ENCODE measurements around the gene RECK.

RECK gene

DNA sequence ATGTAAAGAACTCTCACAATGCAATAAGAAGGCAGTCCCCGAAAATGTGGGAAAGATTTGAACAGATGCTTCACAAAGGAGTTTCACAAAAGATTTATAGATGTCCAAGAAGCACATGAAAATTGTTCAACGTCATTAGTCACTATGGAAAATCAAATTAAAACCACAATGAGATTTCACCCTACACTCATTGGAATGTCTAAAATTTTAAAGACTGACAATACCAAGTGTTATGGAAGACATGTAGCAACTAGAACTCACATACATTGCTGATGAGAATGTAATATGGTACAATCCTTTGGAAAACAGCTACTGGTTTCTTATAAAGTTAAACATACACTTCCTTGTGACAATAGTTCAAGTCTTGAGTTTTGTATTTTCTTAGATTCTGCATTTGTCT, 11.0 kb upstream of the RECK start:
- DNase-seq (ENCODE audit: low read depth in 2 of 2, low spot score in 1 of 2): no peak

DNA sequence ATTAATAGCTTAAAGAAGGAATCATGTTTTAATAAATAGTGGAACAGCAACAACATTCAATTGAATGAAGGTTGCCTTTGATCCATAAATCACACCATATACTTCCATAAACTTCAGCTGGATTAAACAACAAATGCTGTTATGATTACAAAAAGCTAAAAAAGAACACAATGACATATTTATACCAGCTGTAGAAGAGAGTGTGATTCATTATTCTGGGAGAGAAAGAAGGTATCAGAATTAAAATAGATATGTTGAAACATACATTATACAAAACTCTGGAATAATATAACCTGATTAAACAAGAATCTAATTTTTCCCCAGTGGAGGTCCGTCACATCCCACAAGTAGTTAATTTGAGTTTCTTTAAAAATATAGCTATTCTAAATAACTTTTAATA, 7.5 kb upstream of the RECK start:
- no peak for DNase-seq (ENCODE audit: low read depth in 2 of 2, low spot score in 1 of 2)

DNA sequence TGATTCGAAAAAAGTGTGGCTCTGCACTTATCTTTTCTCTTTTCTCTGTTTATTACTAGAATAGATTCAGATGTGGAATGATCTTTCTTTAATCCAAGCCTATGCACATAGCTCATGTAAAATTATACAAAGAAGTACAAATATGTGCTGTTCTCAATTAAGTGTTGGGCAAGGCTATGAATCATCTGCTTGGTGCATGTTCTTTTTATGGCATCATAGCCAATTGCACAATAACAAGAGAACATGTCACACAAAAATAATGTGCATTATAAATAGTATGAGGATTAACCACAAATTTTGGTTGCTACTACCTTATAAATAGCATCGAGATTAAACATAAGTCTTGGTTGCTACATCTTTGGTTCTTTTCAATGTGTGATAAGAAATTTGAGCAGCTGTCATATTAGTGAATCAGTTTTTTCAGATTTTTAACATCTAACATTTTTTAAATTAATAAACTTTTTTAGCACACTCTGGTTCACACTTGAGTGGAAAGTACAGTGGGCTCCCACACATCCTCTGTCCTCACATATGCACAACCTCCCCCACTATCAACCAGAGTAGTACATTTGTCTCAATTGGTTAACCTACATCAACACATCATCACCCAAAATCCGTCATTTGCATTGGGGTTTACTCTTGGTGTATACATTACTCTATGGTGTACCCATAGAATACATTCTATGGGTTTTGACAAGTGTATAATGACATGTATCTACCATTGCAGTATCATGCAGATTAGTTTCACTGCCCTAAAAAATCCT, 6.8 kb upstream of the RECK start:
- no peak for DNase-seq (ENCODE audit: low read depth in 2 of 2, low spot score in 1 of 2)

DNA sequence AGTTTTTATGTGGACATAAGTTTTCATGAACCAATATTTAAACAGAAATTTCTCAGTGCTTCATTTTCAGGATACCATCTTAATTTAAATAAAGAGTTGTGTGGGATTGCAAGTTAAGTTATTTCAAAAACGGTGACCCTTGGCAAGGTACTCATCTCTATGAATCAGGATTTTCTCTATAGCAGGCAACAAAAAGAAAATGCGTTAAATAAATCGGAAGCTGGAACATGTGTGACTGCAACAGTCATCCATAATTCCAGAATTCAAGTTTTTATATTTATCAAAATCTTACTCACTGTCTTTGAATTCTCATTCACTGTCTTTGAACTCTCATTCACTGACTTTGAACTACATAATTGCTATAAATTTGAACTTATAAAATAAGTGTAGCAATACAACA, 5.8 kb upstream of the RECK start:
- DNase-seq (ENCODE audit: low read depth in 2 of 2, low spot score in 1 of 2): no peak

DNA sequence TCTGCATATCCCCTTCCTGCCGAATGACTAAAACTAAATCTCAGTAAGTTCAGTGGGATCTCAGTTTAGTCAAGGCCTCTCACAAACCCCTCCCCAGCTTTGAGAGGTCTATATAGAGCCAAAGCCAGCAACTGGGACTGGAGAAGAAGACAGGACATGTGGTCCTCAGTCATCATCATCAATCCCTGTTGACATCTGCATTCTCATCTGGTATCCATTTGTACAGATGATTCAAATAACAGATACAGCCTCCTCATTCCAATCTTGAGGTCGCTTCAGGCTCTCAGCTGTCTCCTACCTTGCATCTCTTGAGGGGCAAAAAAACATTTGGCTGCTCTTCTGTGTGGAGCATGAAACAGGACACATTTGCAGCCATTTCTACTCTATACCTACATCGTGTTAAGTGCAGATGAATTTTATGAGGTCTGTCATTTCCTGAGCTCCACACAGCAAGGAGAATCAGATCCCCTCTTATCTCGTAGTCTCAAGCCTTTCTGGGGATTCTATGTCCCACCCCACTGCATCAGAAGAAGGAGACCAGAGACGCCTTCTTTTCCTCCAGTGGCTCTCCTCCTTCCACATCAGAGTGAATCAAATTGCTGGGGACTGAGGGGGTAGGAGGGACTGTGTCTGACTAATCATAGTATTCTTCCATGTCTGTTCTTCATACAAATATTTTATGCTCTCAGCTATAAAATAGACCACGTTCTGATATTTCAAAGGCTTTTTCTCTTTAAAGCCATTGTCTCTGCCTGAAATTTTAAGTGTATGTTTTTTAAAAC, 4.7 kb upstream of the RECK start:
- no peak for DNase-seq (ENCODE audit: low read depth in 2 of 2, low spot score in 1 of 2)

DNA sequence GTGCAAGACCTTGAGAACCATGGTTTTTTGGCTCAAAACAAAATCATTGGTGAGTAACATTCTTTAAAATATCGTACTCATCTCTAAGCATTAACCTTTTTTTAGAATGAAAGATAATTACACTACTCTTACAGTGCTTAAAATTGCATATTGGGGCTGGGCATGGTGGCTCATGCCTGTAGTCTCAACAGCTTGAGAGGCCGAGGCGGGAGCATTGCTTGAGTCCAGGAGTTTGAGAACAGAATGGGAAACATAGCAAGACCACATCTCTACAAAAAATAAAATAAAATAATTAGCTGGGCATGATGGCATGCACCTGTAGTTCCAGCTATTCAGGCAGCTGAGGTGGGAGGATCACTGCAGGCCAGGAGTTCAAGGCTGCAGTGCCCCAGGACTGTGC, 2.9 kb upstream of the RECK start:
- DNase-seq (ENCODE audit: low read depth in 2 of 2, low spot score in 1 of 2): no peak

DNA sequence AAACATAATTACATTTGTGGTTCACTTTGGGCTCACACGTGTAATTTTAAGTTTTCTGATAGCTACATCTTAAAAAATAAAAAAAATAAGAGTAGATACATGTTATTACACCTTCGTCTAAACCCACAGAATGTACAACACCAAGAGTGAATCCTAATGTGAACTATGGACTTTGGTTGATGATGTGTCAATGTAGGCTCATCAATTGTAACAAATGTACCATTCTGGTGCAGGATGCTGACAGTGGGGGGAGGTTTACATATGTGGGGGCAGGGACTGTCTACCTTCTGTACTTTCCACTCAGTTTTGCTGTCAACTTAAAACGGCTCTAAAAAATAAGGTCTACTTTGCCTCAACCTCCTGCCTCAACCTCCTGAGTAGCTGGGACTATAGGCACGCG, 2.5 kb upstream of the RECK start:
- no peak for DNase-seq (ENCODE audit: low read depth in 2 of 2, low spot score in 1 of 2)

DNA sequence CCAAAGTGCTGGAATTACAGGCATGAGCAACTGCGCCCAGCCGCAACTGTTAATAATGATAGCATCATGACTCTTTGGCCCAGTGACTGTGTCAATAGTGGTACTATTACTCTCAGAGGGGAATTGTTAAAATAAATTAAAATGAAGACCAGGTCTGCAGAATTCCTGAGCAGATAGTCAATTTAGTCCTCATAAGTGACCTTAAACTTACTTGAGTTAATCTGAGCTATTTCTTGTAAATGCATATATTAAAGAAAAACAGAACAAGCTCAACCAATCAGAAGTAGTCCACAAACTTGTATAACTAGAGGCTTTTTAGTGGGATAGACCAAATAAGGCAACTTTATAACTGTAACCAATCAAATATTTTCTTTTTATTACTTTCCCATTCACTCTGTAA, 1.7 kb upstream of the RECK start:
- DNase-seq (ENCODE audit: low read depth in 2 of 2, low spot score in 1 of 2): no peak

DNA sequence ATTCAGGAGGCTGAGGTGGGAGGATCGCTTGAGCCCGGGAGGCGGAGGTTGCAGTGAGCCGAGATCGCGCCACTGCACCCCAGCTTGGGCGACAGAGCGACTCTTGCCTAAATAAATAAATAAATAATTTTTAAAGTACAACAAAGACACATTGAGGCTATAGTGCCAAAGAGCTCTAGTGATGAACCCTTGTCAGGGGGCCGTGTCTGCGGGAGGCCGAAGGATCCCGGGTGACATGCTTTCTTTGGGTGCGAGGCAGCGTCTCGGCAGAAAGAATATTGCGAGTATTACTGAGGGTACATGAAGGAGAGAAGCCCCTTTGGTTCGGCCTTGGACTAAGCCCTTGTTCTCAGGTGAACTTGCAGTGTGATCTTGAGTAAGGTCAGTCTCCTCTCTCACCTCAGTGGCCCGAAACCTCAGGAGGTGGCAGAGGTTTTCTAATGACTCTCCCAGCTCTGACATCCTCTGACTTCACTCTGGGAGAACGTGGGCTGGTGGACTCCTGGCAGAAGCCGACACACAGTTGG, 397 bp upstream of the RECK start:
- DNase-seq (ENCODE audit: low read depth in 2 of 2, low spot score in 1 of 2): no peak

DNA sequence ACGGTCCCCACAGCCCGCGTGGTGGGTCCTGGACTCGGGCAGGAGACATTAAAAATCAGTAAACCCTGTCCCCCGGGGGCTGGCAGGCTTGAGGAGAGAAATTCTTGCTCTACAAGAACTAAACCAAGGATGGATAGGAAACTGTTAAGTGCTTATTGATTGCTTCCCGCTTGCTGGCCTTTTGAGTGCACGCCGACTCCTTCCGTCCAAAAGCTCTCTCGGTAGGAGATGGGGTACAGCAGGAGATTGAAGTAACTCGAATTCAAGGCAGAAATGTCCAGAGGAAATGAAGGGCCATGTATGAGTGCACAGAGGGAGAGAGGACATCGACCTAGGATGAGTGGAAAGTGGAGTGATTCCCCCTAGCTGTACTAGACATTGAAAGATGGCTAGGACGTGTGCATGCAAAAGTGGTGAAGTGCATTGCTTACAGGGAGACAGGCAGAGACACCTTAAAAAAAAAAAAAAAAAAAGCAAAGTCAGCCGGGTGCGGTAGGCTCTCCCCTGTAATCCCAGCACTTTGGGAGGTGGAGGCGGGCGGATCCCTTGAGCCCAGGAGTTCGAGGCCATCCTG, 923 bp downstream of the RECK start:
- no peak for DNase-seq (ENCODE audit: low read depth in 2 of 2, low spot score in 1 of 2)

DNA sequence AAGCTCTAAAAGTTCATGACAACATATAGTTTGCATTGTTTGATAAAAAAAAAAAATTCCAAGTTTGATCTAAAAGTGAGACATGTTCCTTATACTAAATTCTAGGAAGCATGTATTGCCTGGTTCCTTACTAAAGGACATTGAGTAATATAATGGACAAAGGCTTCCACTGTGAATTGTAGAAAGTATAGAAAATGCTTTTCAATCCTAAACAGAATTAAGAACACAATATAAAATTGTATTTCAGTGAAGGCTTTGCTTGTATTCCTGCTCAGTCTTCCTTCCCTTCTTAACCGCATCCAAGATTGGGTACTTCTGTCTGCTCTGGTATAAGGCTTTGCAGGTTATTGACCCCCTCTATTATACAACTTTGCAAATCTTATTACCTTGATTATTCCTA, 2.4 kb downstream of the RECK start:
- no peak for DNase-seq (ENCODE audit: low read depth in 2 of 2, low spot score in 1 of 2)

DNA sequence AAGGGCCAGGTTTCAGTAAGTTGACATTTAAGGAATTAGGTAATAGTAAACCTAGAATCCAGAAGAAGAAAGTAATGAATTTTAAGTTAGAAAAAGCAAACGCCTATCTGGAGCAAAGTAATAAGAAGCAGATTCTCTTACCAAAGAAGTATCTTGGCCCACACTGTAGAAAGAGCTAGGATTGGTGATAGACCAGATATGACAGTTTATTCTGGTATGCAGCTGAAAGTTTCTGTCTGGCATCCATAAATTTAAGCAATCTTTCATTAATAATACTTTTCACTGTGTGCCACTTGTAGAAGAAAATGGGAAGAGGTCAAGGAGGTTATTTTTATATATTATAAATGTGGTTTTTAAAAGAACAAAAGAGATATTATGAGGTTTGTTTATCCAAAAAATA, 3.0 kb downstream of the RECK start:
- no peak for DNase-seq (ENCODE audit: low read depth in 2 of 2, low spot score in 1 of 2)

DNA sequence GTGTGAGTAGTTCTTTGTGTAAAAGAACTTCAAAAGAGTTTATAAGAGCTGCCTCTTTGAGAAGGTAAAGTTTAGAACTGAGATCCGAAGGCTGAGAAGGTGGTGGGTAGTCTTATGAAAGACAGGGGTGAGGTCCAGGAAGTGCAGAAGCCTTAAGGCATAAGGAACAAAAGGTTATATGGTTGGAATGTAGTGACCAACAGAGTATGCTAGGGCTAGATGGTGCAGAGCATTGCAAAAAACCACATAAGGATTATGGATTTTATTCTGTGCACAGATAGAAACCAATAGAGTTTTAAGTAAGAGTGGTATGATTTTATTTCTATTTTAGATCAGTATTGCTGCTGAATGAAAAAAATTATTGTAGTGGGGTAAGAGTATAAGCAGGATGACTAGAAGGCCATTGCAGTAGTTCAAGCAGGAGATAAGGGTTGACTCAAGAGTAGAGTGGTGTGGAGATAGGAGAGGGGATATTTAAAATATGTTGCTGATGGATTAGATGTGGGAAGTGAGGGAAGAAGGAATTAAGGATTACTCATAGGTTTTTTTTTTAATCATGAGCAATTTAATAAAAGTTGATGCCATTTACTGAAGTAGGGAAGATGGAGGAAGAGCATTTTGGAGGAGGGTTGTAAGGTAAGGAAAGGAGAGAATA, 3.7 kb downstream of the RECK start:
- DNase-seq (ENCODE audit: low read depth in 2 of 2, low spot score in 1 of 2): no peak

DNA sequence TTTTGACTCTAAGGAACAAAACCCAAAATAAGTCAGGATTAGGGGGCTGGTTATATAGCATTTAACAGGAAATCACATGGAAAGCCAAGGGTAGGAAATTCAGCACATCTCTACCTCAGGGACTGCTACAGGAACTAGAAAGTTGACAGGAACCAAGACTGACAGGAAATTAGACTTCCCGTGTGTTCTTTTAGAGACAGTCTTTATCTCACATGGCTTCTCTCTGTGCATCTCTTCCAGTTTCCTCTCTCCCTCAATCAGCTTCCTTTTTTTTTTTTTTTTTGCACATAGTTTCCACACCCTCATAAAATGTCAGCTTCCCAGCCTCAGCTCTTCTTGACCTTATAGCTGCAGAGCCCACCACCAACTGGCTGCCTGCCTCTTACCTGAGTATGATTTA, 4.8 kb downstream of the RECK start:
- DNase-seq (ENCODE audit: low read depth in 2 of 2, low spot score in 1 of 2): no peak

DNA sequence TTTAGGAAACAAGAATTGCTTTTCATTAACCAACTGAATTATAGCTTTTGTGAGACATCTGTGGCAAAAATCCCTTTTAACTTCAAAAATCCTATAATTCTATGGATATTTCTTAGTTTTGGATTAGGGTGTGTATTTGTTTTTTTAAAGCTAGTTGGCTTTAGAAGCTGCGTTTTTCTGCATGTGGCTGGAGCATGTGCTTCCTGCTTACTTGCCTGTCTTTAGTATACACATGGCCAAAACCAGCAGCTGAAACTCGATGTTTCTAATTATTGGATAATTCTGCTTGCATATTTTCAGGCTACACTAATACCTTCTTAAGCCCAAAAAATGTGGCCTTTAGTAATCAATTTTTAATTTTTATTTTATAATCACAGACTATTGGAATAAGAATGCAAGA, 8.9 kb downstream of the RECK start:
- no peak for DNase-seq (ENCODE audit: low read depth in 2 of 2, low spot score in 1 of 2)

DNA sequence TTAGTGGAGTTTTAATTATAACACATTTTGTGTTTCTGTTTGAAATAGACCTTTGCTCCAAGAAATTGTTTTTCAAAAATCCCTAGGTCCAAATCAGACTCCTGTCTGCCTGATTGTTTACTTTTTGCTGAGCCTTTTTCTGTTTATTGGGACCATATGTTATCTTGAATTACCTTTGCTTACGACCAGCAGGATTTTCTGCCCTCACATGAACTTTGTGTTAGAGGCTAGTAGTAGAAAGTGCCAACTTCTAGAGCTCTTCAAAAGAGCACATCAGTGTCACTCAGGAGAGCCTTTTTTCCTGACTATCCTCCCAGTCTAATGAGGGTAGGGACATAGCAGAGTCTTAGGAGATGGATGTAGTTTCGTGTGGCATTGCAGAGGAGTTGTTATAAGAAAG, 10.2 kb downstream of the RECK start:
- DNase-seq (ENCODE audit: low read depth in 2 of 2, low spot score in 1 of 2): no peak

DNA sequence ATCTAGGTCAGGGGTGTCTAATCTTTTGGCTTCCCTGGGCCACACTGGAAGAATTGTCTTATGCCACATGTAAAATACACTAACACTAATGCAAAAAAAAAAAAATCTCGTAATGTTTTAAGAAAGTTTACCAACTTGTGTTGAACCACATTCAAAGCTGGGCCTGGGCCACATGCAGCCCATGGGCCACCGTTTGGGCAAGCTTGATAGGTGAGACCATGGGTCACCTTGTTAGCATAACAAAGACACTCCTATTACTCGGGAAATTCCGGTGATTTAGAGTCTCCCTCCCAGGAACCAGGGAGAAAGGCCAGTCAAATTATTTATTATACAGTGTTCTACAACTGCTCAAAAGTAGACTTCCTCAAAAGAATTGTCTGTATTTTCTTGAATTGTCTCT, 12.7 kb downstream of the RECK start:
- DNase-seq (ENCODE audit: low read depth in 2 of 2, low spot score in 1 of 2): no peak

DNA sequence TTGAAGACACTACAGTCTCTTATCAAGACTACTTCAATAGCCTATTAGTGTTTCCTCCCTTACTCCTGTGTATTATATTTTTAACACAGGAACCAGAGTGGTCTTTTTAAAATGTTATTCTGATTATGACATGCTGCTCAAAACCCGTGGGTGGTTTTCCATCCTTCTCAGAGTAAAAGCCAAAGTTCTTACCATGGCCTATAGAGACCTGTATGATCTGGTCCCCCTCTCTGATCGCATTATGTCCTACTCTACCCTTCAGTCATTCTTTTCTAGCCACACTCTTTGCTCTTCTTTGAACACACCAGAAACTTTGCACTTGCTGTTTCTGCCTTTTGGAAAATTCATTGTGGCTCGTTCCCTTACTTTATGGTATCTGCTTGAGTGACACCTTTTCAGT, 13.8 kb downstream of the RECK start:
- no peak for DNase-seq (ENCODE audit: low read depth in 2 of 2, low spot score in 1 of 2)

DNA sequence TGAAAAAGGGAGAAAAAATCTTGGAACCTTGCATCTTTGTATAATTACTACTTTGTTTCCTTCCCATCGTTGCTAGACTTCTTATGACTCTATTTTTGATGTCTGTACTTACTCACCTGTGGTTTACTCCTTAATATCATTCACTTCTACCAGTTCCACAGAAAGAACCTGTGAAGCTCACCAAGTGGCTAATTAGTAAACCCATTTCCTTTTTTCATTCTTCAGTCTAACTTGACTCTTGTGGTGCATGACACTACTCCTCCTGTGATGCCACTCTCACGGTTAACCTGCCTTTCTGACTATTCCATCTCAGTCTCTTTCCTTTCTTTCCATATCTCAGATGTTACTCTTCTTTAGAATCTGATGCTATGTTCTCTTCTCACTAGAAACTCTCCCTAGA, 14.6 kb downstream of the RECK start:
- DNase-seq (ENCODE audit: low read depth in 2 of 2, low spot score in 1 of 2): no peak

DNA sequence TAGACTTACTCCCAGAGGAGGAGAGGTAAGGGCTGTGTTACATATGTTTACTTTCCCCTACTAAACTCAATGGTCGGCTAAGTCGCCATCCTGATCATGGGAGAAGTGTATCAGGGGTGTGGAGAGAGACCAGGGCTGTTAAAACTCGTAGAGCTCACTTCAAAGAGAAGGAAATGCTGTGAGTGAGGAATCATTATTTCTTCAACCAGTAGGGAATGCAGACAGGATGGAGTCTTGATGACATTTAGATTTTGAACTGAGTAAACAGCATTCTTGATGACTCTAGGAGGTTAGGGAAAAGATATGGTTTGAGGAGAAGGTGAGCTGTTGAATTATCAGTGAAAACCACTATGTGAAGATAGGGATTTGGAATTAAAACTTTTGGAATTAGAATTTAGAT, 17.3 kb downstream of the RECK start:
- no peak for DNase-seq (ENCODE audit: low read depth in 2 of 2, low spot score in 1 of 2)

DNA sequence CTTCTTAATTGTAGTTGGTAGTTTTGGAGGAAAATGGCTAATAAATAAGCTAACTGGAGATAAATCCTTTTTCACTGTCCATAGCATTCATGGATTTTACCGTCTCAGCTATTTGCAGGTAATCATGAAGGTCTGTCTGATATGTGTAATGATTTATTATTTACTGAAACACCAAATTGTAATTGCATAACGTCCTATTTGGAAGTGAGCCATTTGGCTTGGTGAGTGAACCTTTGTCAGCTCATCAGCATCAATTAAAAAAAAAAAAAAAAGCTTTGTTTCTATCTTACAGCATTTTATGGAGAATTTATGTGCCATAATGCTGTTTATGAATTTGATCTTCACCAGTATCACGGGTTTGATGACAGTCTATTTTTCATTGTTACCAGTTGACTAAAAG, 20.2 kb downstream of the RECK start:
- DNase-seq (ENCODE audit: low read depth in 2 of 2, low spot score in 1 of 2): no peak

Measured in stimulated activated CD8-positive, alpha-beta memory T cell treated with anti-CD3 and anti-CD28 coated beads, Interleukin-4, amount 100 ng/mL, for 4 hours (primary cell).